CD14-positive monocyte (primary cell): ENCODE data around the gene DEPDC5. TPM values are rescaled to one million over a fixed set of nuclear protein-coding genes. Genes with fewer than 3 reads are reported as not detected.
A peak's percentile ranks its signal among the peaks of the same experiment; 100 is the strongest.

Experiments
- DNase-seq, 3 donors: peaks; one replicate each; pipeline ENCODE4 v3.0.0-alpha.2; 2011 to 2022
- H2AFZ ChIP-seq: 2 replicates; pipeline ENCODE4 v1.6.0; 2012; ENCODE audit warnings: mild to moderate bottlenecking, low read depth, low read length, inconsistent platforms; ENCODE audit not compliant: insufficient read depth, poor library complexity, severe bottlenecking
- H3K27ac ChIP-seq, 2 donors: 1 replicate in 1 of 2; 2 replicates in 1 of 2; pipeline ENCODE4 v1.5.1; 2012 to 2013; ENCODE audit warnings: low read length in 2 of 2, control low read depth in 1 of 2, inconsistent platforms in 1 of 2, low read depth in 1 of 2, mild to moderate bottlenecking in 1 of 2
- H3K27me3 ChIP-seq, 2 donors: one replicate each; pipeline versions ENCODE4 v1.6.0 to v1.6.1; 2011 to 2013; ENCODE audit warnings: low read length in 2 of 2; ENCODE audit not compliant: control insufficient read depth in 2 of 2, insufficient read depth in 2 of 2
- H3K36me3 ChIP-seq, 2 donors: replicated peaks in 1 of 2; 1 replicate in 1 of 2; 2 replicates in 1 of 2; pipeline versions ENCODE4 v1.5.1 to v1.6.1; 2012 to 2013; ENCODE audit warnings: low read length in 2 of 2, control low read depth in 1 of 2, inconsistent platforms in 1 of 2, mild to moderate bottlenecking in 1 of 2; ENCODE audit not compliant: insufficient read depth in 2 of 2, control insufficient read depth in 1 of 2
- H3K4me1 ChIP-seq, 2 donors: 1 replicate in 1 of 2; 2 replicates in 1 of 2; pipeline versions ENCODE4 v1.5.1 to v1.6.1; 2012 to 2013; ENCODE audit warnings: low read length in 2 of 2, control low read depth in 1 of 2, inconsistent platforms in 1 of 2, mild to moderate bottlenecking in 1 of 2, moderate library complexity in 1 of 2; ENCODE audit not compliant: insufficient read depth in 2 of 2, control insufficient read depth in 1 of 2
- H3K4me2 ChIP-seq: replicated peaks from 2 replicates; pipeline ENCODE3; 2012; ENCODE audit warnings: low read length, moderate library complexity, mild to moderate bottlenecking; ENCODE audit not compliant: poor library complexity, severe bottlenecking; ENCODE audit errors: extremely low read depth
- H3K4me3 ChIP-seq, 3 experiments: fragments of 200-600 bp in 1 of 3; sonication (generic) in 1 of 3; replicated peaks in 1 of 3; 1 replicate in 2 of 3; 2 replicates in 1 of 3; pipeline ENCODE4 v1.5.1; 2011 to 2013; ENCODE audit warnings: low read length in 3 of 3, mild to moderate bottlenecking in 3 of 3, control low read depth in 2 of 3, low read depth in 2 of 3, inconsistent platforms in 1 of 3, moderate library complexity in 1 of 3
- H3K79me2 ChIP-seq: 2 replicates; pipeline ENCODE4 v1.6.0; 2012; ENCODE audit warnings: mild to moderate bottlenecking, control low read depth, inconsistent platforms, low read length, moderate library complexity; ENCODE audit not compliant: insufficient read depth
- H3K9ac ChIP-seq: 2 replicates; pipeline ENCODE4 v1.6.0; 2017; ENCODE audit warnings: low read length, mild to moderate bottlenecking; ENCODE audit not compliant: insufficient read depth, poor library complexity, severe bottlenecking
- H3K9me3 ChIP-seq, 2 donors: replicated peaks in 1 of 2; 1 replicate in 1 of 2; 2 replicates in 1 of 2; pipeline versions ENCODE4 v1.5.1 to v1.6.1; 2012 to 2013; ENCODE audit warnings: low read length in 2 of 2, control low read depth in 1 of 2; ENCODE audit not compliant: control insufficient read depth in 1 of 2, insufficient read depth in 1 of 2
- H4K20me1 ChIP-seq: 2 replicates; pipeline ENCODE4 v1.6.0; 2012; ENCODE audit warnings: mild to moderate bottlenecking, low read length, control low read depth, moderate library complexity; ENCODE audit not compliant: insufficient read depth
- H3K27ac Mint-ChIP-seq, 7 donors: one replicate each; pipeline ENCODE4 v1.8.0; 2020; ENCODE audit warnings: mild to moderate bottlenecking in 7 of 7, mixed read lengths in 7 of 7, moderate library complexity in 6 of 7, inconsistent platforms in 2 of 7
- H3K27me3 Mint-ChIP-seq, 3 donors: one replicate each; pipeline ENCODE4 v1.8.0; 2021 to 2022; ENCODE audit warnings: low read depth in 3 of 3, mild to moderate bottlenecking in 3 of 3, mixed read lengths in 3 of 3, moderate library complexity in 3 of 3, inconsistent platforms in 1 of 3
- H3K36me3 Mint-ChIP-seq, 2 donors: one replicate each; pipeline ENCODE4 v1.8.0; 2020; ENCODE audit warnings: mixed read lengths in 2 of 2, inconsistent platforms in 1 of 2, mild to moderate bottlenecking in 1 of 2
- H3K4me1 Mint-ChIP-seq: one replicate; pipeline ENCODE4 v1.8.0; 2020; ENCODE audit warnings: mild to moderate bottlenecking, mixed read lengths
- H3K4me3 Mint-ChIP-seq, 2 donors: one replicate each; pipeline ENCODE4 v1.8.0; 2020; ENCODE audit warnings: mild to moderate bottlenecking in 2 of 2, mixed read lengths in 2 of 2, moderate library complexity in 1 of 2
- H3K9me3 Mint-ChIP-seq, 7 donors: one replicate each; pipeline ENCODE4 v1.8.0; 2020 to 2022; ENCODE audit warnings: mixed read lengths in 7 of 7, mild to moderate bottlenecking in 6 of 7, moderate library complexity in 6 of 7, inconsistent platforms in 2 of 7
- CTCF ChIP-seq: fragments of 200-600 bp; IDR thresholded peaks from one replicate; pipeline ENCODE4 v1.8.0; 2022; ENCODE audit warnings: antibody characterized with exemption, mild to moderate bottlenecking
- WGBS: methylation state at CpG from one replicate; pipeline ENCODE4 v1.1.5; 2013; ENCODE audit warnings: missing lambda C conversion rate; ENCODE audit not compliant: insufficient coverage; 5-methylcytosine and 5-hydroxymethylcytosine counted together
- intact Hi-C, 2 donors: fragments of 100-400 bp; cut with micrococcal nuclease; formaldehyde crosslinking; loops; one replicate each; pipeline versions ENCODE4 v1.15.0 to v1.15.1; 2023
- polyA plus RNA-seq, 3 donors: library from polyadenylated mRNA; depleted of rRNA in 1 of 3; unstranded in 2 of 3; stranded (reverse) in 1 of 3; fragments of 300-500 nt in 2 of 3; fragments of >200 nt in 1 of 3; fragmentation: Illumina TruSeq in 2 of 3; gene quantifications; 1 replicate in 2 of 3; 2 replicates in 1 of 3; pipeline ENCODE4 v1.2.3, GENCODE V29; 2012 to 2021

The DEPDC5 gene
- polyA plus RNA-seq, 3 donors: 2.2 to 19.5 (median 4.1) TPM

GRCh38 chr22:31743871-31744270, 9.9 kb upstream of the DEPDC5 start:
- Mint-ChIP-seq H3K36me3 (peaks cover 19 to 39% of the 10 kb centered on the region in 2 donors), H3K27ac (peak overlapping the region in 1 of 7 donors; percentile 26), H3K4me1 (peaks cover 59% of the 10 kb centered on the region), H3K9me3 (peaks cover 0 to 2% (median 0%) of the 10 kb centered on the region in 7 donors), H3K27me3 (peaks cover 0 to 3% (median 0%) of the 10 kb centered on the region in 3 donors), H3K4me3 (no peak overlapping the region)
- intact Hi-C loops: no loop called here
- Histone ChIP-seq H3K9ac (no peak overlapping the region), H3K36me3 (peaks cover 9 to 29% of the 10 kb centered on the region in 2 donors), H3K4me1 (peaks cover 40 to 48% of the 10 kb centered on the region in 2 donors), H4K20me1 (peaks cover 66% of the 10 kb centered on the region), H3K9me3 (no peaks in the 10 kb centered on the region), H3K27ac (no peak overlapping the region), H3K27me3 (no peaks in the 10 kb centered on the region), H3K4me3 (no peak overlapping the region), H3K4me2 (no peak overlapping the region), H3K79me2 (peaks cover 99% of the 10 kb centered on the region), H2AFZ (no peak overlapping the region)
- DNase-seq: no peak
- no CpG with 5 or more reads among the region's 7 CpGs for WGBS
- no peak for TF ChIP-seq CTCF

- no peak overlapping the region for H3K4me3 Mint-ChIP-seq
- Histone ChIP-seq H3K9me3 (no peaks in the 10 kb centered on the region), H3K9ac (no peak overlapping the region), H3K4me1 (peaks cover 37 to 47% of the 10 kb centered on the region in 2 donors), H3K36me3 (peaks cover 4 to 12% of the 10 kb centered on the region in 2 donors), H4K20me1 (peaks cover 32% of the 10 kb centered on the region), H3K27me3 (no peaks in the 10 kb centered on the region), H3K27ac (peak overlapping the region in 1 of 2 donors; percentile 97), H3K79me2 (peaks cover 75% of the 10 kb centered on the region), H3K4me2 (no peak overlapping the region), H3K4me3 (no peak overlapping the region), H2AFZ (no peak overlapping the region)
- H3K27ac Mint-ChIP-seq: peak overlapping the region in 2 of 7 donors; percentile 57 to 80
- no CpG with 5 or more reads among the region's 4 CpGs for WGBS
- intact Hi-C loops: no loop called here
- peaks cover 47% of the 10 kb centered on the region for H3K4me1 Mint-ChIP-seq
- peaks cover 0 to 2% (median 0%) of the 10 kb centered on the region in 7 donors for H3K9me3 Mint-ChIP-seq
- DNase-seq: no peak
- peaks cover 11 to 24% of the 10 kb centered on the region in 2 donors for H3K36me3 Mint-ChIP-seq
- H3K27me3 Mint-ChIP-seq: peaks cover 0 to 3% (median 0%) of the 10 kb centered on the region in 3 donors
- no peak for TF ChIP-seq CTCF
These were observed 6.4 kb upstream of the DEPDC5 start for GRCh38 chr22:31747441-31747840.
